K562 (cell line): Measurements from ENCODE around the gene CRACDL. TPM values are rescaled to one million over a fixed set of nuclear protein-coding genes. Genes with fewer than 3 reads are reported as not detected.

Source experiments
- ATAC-seq: fragments of 200-7000 bp; cut with Tn5 transposase; 3 replicates; pipeline ENCODE4 v1.9.1; 2020; ENCODE audit warnings: moderate library complexity
- BruUV-seq: library from RNA; stranded (reverse); fragments of 400-500 nt; replicated peaks from 2 replicates; lab custom pipeline; 2021; lab: Mats Ljungman, UMichigan
- CTCF ChIA-PET: fragments of 300-600 bp; formaldehyde crosslinking; extraction: SDS; loops from one replicate; lab custom pipeline; 2021; ENCODE audit warnings: low intra/inter-chr PET ratio; lab: Yijun Ruan, JAX
- POLR2A ChIA-PET: fragments of 300-600, 350-650 bp; sonication (Branson Sonifier 250); formaldehyde crosslinking; extraction: SDS; loops from one replicate; lab custom pipeline; 2021; ENCODE audit warnings: antibody characterized with exemption, inconsistent platforms; lab: Yijun Ruan, JAX
- DNase-seq, 4 experiments: peaks; one replicate each; pipeline versions ENCODE4 v3.0.0 to v3.0.0-alpha.2; 2011 to 2018; ENCODE audit warnings: low spot score in 3 of 4, mixed read lengths in 3 of 4; ENCODE audit errors: extremely low read depth in 1 of 4
- FAIRE-seq: peaks from 2 replicates; lab custom pipeline; 2011; peaks lifted over from hg19 to GRCh38; lab: Jason Lieb, UNC
- H2AFZ ChIP-seq: 2 replicates; pipeline ENCODE4 v1.6.0; 2011; ENCODE audit warnings: low read depth, low read length, control low read depth, inconsistent platforms
- H3K27ac ChIP-seq: fragments of 200-600 bp; 3 replicates; pipeline ENCODE4 v1.8.0; 2011; ENCODE audit warnings: low read depth, mild to moderate bottlenecking, control low read depth, inconsistent platforms, low read length, moderate library complexity, mixed read lengths; ENCODE audit errors: extremely low read depth
- H3K27me3 ChIP-seq, 2 experiments: fragments of 300-600 bp in 1 of 2; 2 replicates in 1 of 2; 3 replicates in 1 of 2; pipeline versions ENCODE4 v1.6.0 to v1.8.0; 2011; ENCODE audit warnings: inconsistent platforms in 2 of 2, low read length in 2 of 2, mild to moderate bottlenecking in 1 of 2, mixed read lengths in 1 of 2, moderate library complexity in 1 of 2; ENCODE audit not compliant: control insufficient read depth in 2 of 2, insufficient read depth in 2 of 2
- H3K36me3 ChIP-seq: fragments of 300-600 bp; 3 replicates; pipeline ENCODE4 v1.8.0; 2011; ENCODE audit warnings: mild to moderate bottlenecking, low read length, inconsistent platforms; ENCODE audit not compliant: control insufficient read depth, insufficient read depth
- H3K4me1 ChIP-seq, 2 experiments: fragments of 200-600 bp in 1 of 2; replicated peaks in 1 of 2; 2 replicates in 1 of 2; 3 replicates in 1 of 2; pipeline versions ENCODE4 v1.5.1 to v1.8.0; 2011; ENCODE audit warnings: inconsistent platforms in 2 of 2, low read length in 2 of 2, mild to moderate bottlenecking in 1 of 2, mixed read lengths in 1 of 2, moderate library complexity in 1 of 2; ENCODE audit not compliant: control insufficient read depth in 2 of 2, insufficient read depth in 2 of 2
- H3K4me2 ChIP-seq: 2 replicates; pipeline ENCODE4 v1.6.1; 2011; ENCODE audit warnings: low read length, control low read depth, inconsistent platforms, mixed read lengths; ENCODE audit not compliant: insufficient read depth
- H3K4me3 ChIP-seq: fragments of 200-600 bp; sonication (generic), shearing (Covaris generic); 2 replicates; pipeline ENCODE4 v1.5.1; 2016; ENCODE audit warnings: control low read depth, inconsistent platforms
- H3K79me2 ChIP-seq: fragments of 200-600 bp; 3 replicates; pipeline ENCODE4 v1.8.0; 2011; ENCODE audit warnings: low read length, inconsistent platforms; ENCODE audit not compliant: control insufficient read depth, insufficient read depth
- H3K9ac ChIP-seq, 2 experiments: 2 replicates each; pipeline versions ENCODE4 v1.6.0 to v1.6.1; 2011; ENCODE audit warnings: low read depth in 2 of 2, low read length in 2 of 2, control low read depth in 1 of 2, inconsistent platforms in 1 of 2, mild to moderate bottlenecking in 1 of 2, mixed read lengths in 1 of 2; ENCODE audit not compliant: insufficient read depth in 1 of 2
- H3K9me1 ChIP-seq: one replicate; pipeline ENCODE4 v1.6.0; 2011; ENCODE audit warnings: inconsistent platforms, mild to moderate bottlenecking, low read length, moderate library complexity; ENCODE audit not compliant: control insufficient read depth, insufficient read depth
- H3K9me3 ChIP-seq: replicated peaks from 2 replicates; pipeline ENCODE4 v1.5.1; 2011; ENCODE audit warnings: low read depth, low read length, inconsistent platforms; ENCODE audit not compliant: control insufficient read depth, insufficient read depth
- H4K20me1 ChIP-seq: replicated peaks from 2 replicates; pipeline ENCODE4 v1.6.1; 2011; ENCODE audit warnings: low read length, inconsistent platforms, mixed read lengths; ENCODE audit not compliant: control insufficient read depth, insufficient read depth
- DEAF1 ChIP-seq: fragments of 450-650 bp; formaldehyde crosslinking; IDR thresholded peaks from 2 replicates; pipeline ENCODE4 v1.4.0; 2020; ENCODE audit warnings: mild to moderate bottlenecking, moderate library complexity
- GABPB1 ChIP-seq: sonication (generic); formaldehyde crosslinking; IDR thresholded peaks from 2 replicates; pipeline ENCODE4 v1.8.0; 2022; ENCODE audit warnings: mild to moderate bottlenecking, missing genetic modification reagents
- HNRNPH1 ChIP-seq: fragments of 200-400 bp; formaldehyde crosslinking; optimal IDR thresholded peaks from 2 replicates; pipeline ENCODE3; 2017; ENCODE audit warnings: low read depth, mild to moderate bottlenecking, low read length, moderate library complexity
- ZNF717 ChIP-seq: fragments of 250-450 bp; sonication (Bioruptor Pico); IDR thresholded peaks from 2 replicates; pipeline ENCODE4 v1.5.0; 2021
- WGBS: fragments of 100-300 bp; shearing (Covaris generic); methylation state at CpG from one replicate; pipeline ENCODE4 v1.1.6; 2016; ENCODE audit warnings: low coverage, mixed read lengths; ENCODE audit not compliant: insufficient coverage; ENCODE audit errors: missing lambda C conversion rate; 5-methylcytosine and 5-hydroxymethylcytosine counted together
- in situ Hi-C: fragments of 300-500 bp; cut with MboI; formaldehyde crosslinking; loops from 4 replicates; pipeline ENCODE4 v1.15.0; 2018; ENCODE audit warnings: inconsistent platforms, mixed read lengths
- intact Hi-C: fragments of 100-400 bp; cut with micrococcal nuclease; formaldehyde crosslinking; loops from 2 replicates; pipeline ENCODE4 v1.14.2; 2022
- polyA plus RNA-seq, 8 experiments: library from polyadenylated mRNA; depleted of rRNA in 4 of 8; stranded (reverse) in 5 of 8; unstranded in 3 of 8; fragments of >200 nt; fragmentation: Nextera tagmentation in 2 of 8; fragmentation: Illumina TruSeq in 1 of 8; extraction: Ambion mirVana in 2 of 8; extraction: Trizol in 1 of 8; gene quantifications; 2 replicates each; pipeline versions ENCODE4 v1.2.1 to v1.2.3, GENCODE V29; 2011 to 2014; ENCODE audit warnings: inconsistent platforms in 1 of 8, missing spikeins in 1 of 8
- total RNA-seq, 7 experiments: library from RNA; depleted of rRNA in 6 of 7; stranded (reverse); fragments of >200 nt in 6 of 7; fragmentation: Illumina TruSeq in 2 of 7; extraction: Trizol in 2 of 7; gene quantifications; 2 replicates each; pipeline versions ENCODE4 v1.2.1 to v1.2.3, GENCODE V29; 2011 to 2021; ENCODE audit warnings: low replicate concordance in 1 of 7

CRACDL gene
- total and polyA plus RNA-seq, 9 of the 15 experiments (the other 6 are each of a cell fraction or from before 2014, with no cell fraction given), result not detected

- ChIA-PET CTCF (no interaction called here), POLR2A (no interaction called here)
- no peak for TF ChIP-seq DEAF1 (CRISPR knock-in tag)
- H2AFZ ChIP-seq, result no peak overlapping the region
- no peaks in the 10 kb centered on the region for H3K4me1 ChIP-seq
- no TSS peak for BruUV-seq
- intact Hi-C loops (no loop called here), in situ Hi-C loops (no loop called here)
- H4K20me1 ChIP-seq, result no peaks in the 10 kb centered on the region; the same call in none of the 2 replicates
- no peaks in the 10 kb centered on the region for H3K9me1 ChIP-seq
- 3% methylated on average over 8 of the region's 10 CpGs for whole genome bisulfite sequencing
- no peak overlapping the region for H3K4me2 ChIP-seq
- H3K27ac ChIP-seq, result no peak overlapping the region
- no peaks in the 10 kb centered on the region for H3K79me2 ChIP-seq
- peaks cover 10 to 19% of the 10 kb centered on the region in 2 experiments; a peak in 4 of 5 replicates for H3K27me3 ChIP-seq
- FAIRE-seq (no peak), ATAC-seq (no peak), DNase-seq (no peak)
- H3K4me3 ChIP-seq, result no peak overlapping the region
- no peaks in the 10 kb centered on the region for H3K36me3 ChIP-seq
- no peaks in the 10 kb centered on the region for H3K9me3 ChIP-seq
- H3K9ac ChIP-seq, result no peak overlapping the region
Measured at GRCh38 chr2:98883780-98884211, 52.2 kb downstream of the CRACDL start.

GRCh38 chr2:98882971-98883779 lies 52.9 kb downstream of the CRACDL start:
- ATAC-seq (no peak), DNase-seq (no peak), FAIRE-seq (no peak)
- Histone ChIP-seq H3K4me1 (no peaks in the 10 kb centered on the region), H3K9me1 (no peaks in the 10 kb centered on the region), H3K79me2 (no peaks in the 10 kb centered on the region), H3K9ac (no peak overlapping the region), H2AFZ (no peak overlapping the region), H3K27ac (no peak overlapping the region), H3K9me3 (no peaks in the 10 kb centered on the region), H3K4me2 (no peak overlapping the region), H4K20me1 (no peaks in the 10 kb centered on the region; the same call in none of the 2 replicates), H3K36me3 (no peaks in the 10 kb centered on the region), H3K27me3 (peaks cover 15 to 21% of the 10 kb centered on the region in 2 experiments; a peak in 4 of 5 replicates), H3K4me3 (no peak overlapping the region)
- intact Hi-C loops (no loop called here), in situ Hi-C loops (no loop called here)
- 3% methylated on average over 11 of the region's 11 CpGs for WGBS
- ChIA-PET CTCF (no interaction called here), POLR2A (interaction anchor here (0.6 kb wide), 1 partner anchor 1185 kb away, joined by 5 read pairs; no protein-coding TSS in a partner anchor)
- no TSS peak for BruUV-seq
- TF ChIP-seq HNRNPH1 (no peak), ZNF717 (CRISPR knock-in tag) (no peak), GABPB1 (CRISPR knock-in tag) (no peak)
